HG02870 (cell line): ENCODE results near the gene OPN1MW2.
"Not testable (repeated sequence)": the region's sequence is repeated elsewhere in the genome, so short reads cannot be mapped to it uniquely, and the experiment has no call there.

Source experiments
- ATAC-seq: cut with Tn5 transposase; IDR thresholded peaks from one replicate; pipeline ENCODE4 v1.9.1; 2021; ENCODE audit warnings: mild to moderate bottlenecking, moderate library complexity; ENCODE audit not compliant: unreplicated experiment

Gene OPN1MW2

DNA sequence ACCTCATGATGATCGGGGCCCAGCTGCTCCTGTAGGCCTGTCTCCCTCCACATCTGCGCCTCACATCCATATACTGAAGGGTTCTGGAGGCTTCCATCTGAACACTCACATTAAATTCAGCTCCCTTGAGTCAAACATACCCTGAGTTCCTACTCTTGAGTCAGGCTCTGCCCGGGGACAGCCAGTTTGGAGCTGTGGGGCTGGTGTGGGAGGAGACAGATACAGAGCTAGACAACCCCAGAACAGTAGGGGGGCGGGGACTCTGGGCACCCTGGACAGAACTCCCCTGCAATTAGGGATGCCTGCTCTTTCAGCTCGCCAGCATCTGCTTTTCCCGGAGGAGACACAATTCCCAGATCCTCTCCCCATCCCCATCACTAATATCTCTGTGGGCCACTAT is 43.5 kb downstream of the OPN1MW2 start:
- not testable (repeated sequence) for ATAC-seq

DNA sequence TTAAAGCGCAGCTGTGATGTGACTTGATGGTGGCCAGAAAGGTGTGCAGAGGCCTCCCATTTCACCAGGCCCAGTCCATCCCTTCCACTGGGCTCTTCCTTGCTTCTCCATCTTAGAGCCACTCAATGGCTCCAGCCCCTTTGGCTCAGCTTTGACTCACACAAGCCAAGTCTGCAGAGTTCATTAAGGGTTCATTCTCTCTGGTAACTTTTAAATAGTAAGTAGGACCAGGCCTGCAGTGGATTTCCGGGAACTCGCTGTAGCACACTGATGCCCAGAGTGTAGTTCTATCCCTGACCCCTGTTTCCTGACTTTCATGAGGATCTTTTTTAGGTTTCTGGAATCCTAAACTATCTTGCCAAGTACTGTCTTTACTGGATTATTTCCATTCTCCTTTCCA is 49.7 kb downstream of the OPN1MW2 start:
- ATAC-seq = not testable (repeated sequence)
